Neural progenitor cell (in vitro differentiated cells): ENCODE data around the gene YIPF7. TPM values are rescaled to one million over a fixed set of nuclear protein-coding genes. Genes with fewer than 3 reads are reported as not detected.

ENCODE experiments used
- DNase-seq: peaks from one replicate; pipeline ENCODE4 v3.0.0-alpha.2; 2016; ENCODE audit warnings: low spot score
- H2AFZ ChIP-seq: fragments of 200-600 bp; sonication (generic); replicated peaks from 2 replicates; pipeline ENCODE4 v1.6.1; 2016; ENCODE audit warnings: antibody characterized with exemption
- H3F3A ChIP-seq: fragments of 200-600 bp; sonication (generic); 2 replicates; pipeline ENCODE4 v1.6.1; 2016; ENCODE audit warnings: antibody characterized with exemption, low read depth
- H3K27ac ChIP-seq: fragments of 200-600 bp; sonication (generic); 2 replicates; pipeline ENCODE4 v1.5.1; 2016; ENCODE audit warnings: mild to moderate bottlenecking
- H3K27me3 ChIP-seq: fragments of 200-600 bp; sonication (generic); 2 replicates; pipeline ENCODE4 v1.6.1; 2016; ENCODE audit warnings: mild to moderate bottlenecking, moderate library complexity
- H3K36me3 ChIP-seq: fragments of 200-600 bp; sonication (generic); 2 replicates; pipeline ENCODE4 v1.5.1; 2016
- H3K4me1 ChIP-seq: fragments of 200-600 bp; sonication (generic); 2 replicates; pipeline ENCODE4 v1.6.1; 2016; ENCODE audit warnings: mixed run types
- H3K4me2 ChIP-seq: fragments of 200-600 bp; sonication (generic); 2 replicates; pipeline ENCODE4 v1.6.1; 2016
- H3K4me3 ChIP-seq: fragments of 200-600 bp; sonication (generic); 2 replicates; pipeline ENCODE4 v1.5.1; 2016
- H3K79me2 ChIP-seq: fragments of 200-600 bp; sonication (generic); 2 replicates; pipeline ENCODE4 v1.6.1; 2016; ENCODE audit warnings: low read depth
- H3K9ac ChIP-seq: fragments of 200-600 bp; sonication (generic); 2 replicates; pipeline ENCODE4 v1.6.1; 2016
- H3K9me3 ChIP-seq: fragments of 200-600 bp; sonication (generic); 2 replicates; pipeline ENCODE4 v1.5.1; 2016; ENCODE audit warnings: low read depth
- H4K20me1 ChIP-seq: fragments of 200-600 bp; sonication (generic); 2 replicates; pipeline ENCODE4 v1.6.1; 2016; ENCODE audit warnings: low read depth
- H3K27ac Mint-ChIP-seq: 3 replicates; pipeline ENCODE4 v1.8.0; 2021; ENCODE audit warnings: mixed read lengths
- H3K27me3 Mint-ChIP-seq: 2 replicates; pipeline ENCODE4 v1.8.0; 2022; ENCODE audit warnings: low read depth, mild to moderate bottlenecking, inconsistent platforms, moderate library complexity, mixed read lengths; ENCODE audit not compliant: insufficient read depth
- H3K36me3 Mint-ChIP-seq: 3 replicates; pipeline ENCODE4 v1.8.0; 2021; ENCODE audit warnings: mixed read lengths
- H3K4me1 Mint-ChIP-seq: 3 replicates; pipeline ENCODE4 v1.8.0; 2021; ENCODE audit warnings: mixed read lengths
- H3K4me3 Mint-ChIP-seq: 3 replicates; pipeline ENCODE4 v1.8.0; 2021; ENCODE audit warnings: mild to moderate bottlenecking, moderate library complexity, mixed read lengths
- H3K9me3 Mint-ChIP-seq: 3 replicates; pipeline ENCODE4 v1.8.0; 2020; ENCODE audit warnings: mixed read lengths
- CTCF ChIP-seq: fragments of 200-600 bp; sonication (generic); IDR thresholded peaks from 2 replicates; pipeline ENCODE4 v1.5.1; 2017; ENCODE audit warnings: antibody characterized with exemption, mild to moderate bottlenecking
- EZH2 ChIP-seq: fragments of 200-600 bp; sonication (generic); IDR thresholded peaks from 2 replicates; pipeline ENCODE4 v1.6.1; 2017; ENCODE audit warnings: antibody characterized with exemption, mild to moderate bottlenecking, moderate library complexity
- EZH2phosphoT487 ChIP-seq: fragments of 200-600 bp; sonication (generic); IDR thresholded peaks from 2 replicates; pipeline ENCODE4 v1.6.1; 2017; ENCODE audit warnings: antibody characterized with exemption
- total RNA-seq: library from RNA; depleted of rRNA; stranded (reverse); fragments of >200 nt; gene quantifications from 2 replicates; pipeline ENCODE4 v1.2.3, GENCODE V29; 2015; ENCODE audit warnings: low replicate concordance

Gene YIPF7
- total RNA-seq, 1 donor from 2014 or later = not detected

GRCh38 chr4:44652002-44652401 is 577 bp upstream of the YIPF7 start:
- Histone ChIP-seq H2AFZ (no peak overlapping the region), H3K9ac (no peak overlapping the region), H3K4me1 (peaks cover 19% of the 10 kb centered on the region), H3K36me3 (no peaks in the 10 kb centered on the region), H3K9me3 (no peaks in the 10 kb centered on the region), H3K79me2 (no peaks in the 10 kb centered on the region), H3K4me3 (no peak overlapping the region), H4K20me1 (no peaks in the 10 kb centered on the region), H3K27ac (no peak overlapping the region), H3F3A (no peaks in the 10 kb centered on the region), H3K27me3 (peaks cover 3% of the 10 kb centered on the region), H3K4me2 (no peak overlapping the region)
- Mint-ChIP-seq H3K27ac (no peak overlapping the region), H3K4me3 (no peak overlapping the region), H3K27me3 (no peaks in the 10 kb centered on the region), H3K4me1 (no peaks in the 10 kb centered on the region), H3K9me3 (no peaks in the 10 kb centered on the region), H3K36me3 (no peaks in the 10 kb centered on the region)
- no peak for DNase-seq
- TF ChIP-seq CTCF (no peak), EZH2 (no peak), EZH2phosphoT487 (no peak)

- Mint-ChIP-seq H3K36me3 (no peaks in the 10 kb centered on the region), H3K27me3 (peaks cover 3% of the 10 kb centered on the region), H3K4me3 (no peak overlapping the region), H3K4me1 (no peaks in the 10 kb centered on the region), H3K27ac (no peak overlapping the region), H3K9me3 (peaks cover 21% of the 10 kb centered on the region)
- H2AFZ ChIP-seq = no peak overlapping the region
- peaks cover 19% of the 10 kb centered on the region for H3K4me1 ChIP-seq
- TF ChIP-seq EZH2phosphoT487 (no peak), CTCF (no peak), EZH2 (no peak)
- H4K20me1 ChIP-seq = no peaks in the 10 kb centered on the region
- H3K4me3 ChIP-seq = no peak overlapping the region
- no peak overlapping the region for H3K4me2 ChIP-seq
- H3K79me2 ChIP-seq = no peaks in the 10 kb centered on the region
- no peak for DNase-seq
- H3K27ac ChIP-seq = no peak overlapping the region
- no peaks in the 10 kb centered on the region for H3K27me3 ChIP-seq
- H3K9ac ChIP-seq = no peak overlapping the region
- no peaks in the 10 kb centered on the region for H3K9me3 ChIP-seq
- no peaks in the 10 kb centered on the region for H3F3A ChIP-seq
- H3K36me3 ChIP-seq = no peaks in the 10 kb centered on the region
Measured at GRCh38 chr4:44646151-44646550, 5.3 kb downstream of the YIPF7 start.

GRCh38 chr4:44638091-44638490 is 13.3 kb downstream of the YIPF7 start:
- Histone ChIP-seq H3K9ac (no peak overlapping the region), H4K20me1 (no peaks in the 10 kb centered on the region), H3F3A (no peaks in the 10 kb centered on the region), H3K4me2 (no peak overlapping the region), H3K79me2 (no peaks in the 10 kb centered on the region), H3K27me3 (no peaks in the 10 kb centered on the region), H3K27ac (no peak overlapping the region), H3K9me3 (no peaks in the 10 kb centered on the region), H2AFZ (no peak overlapping the region), H3K4me1 (no peaks in the 10 kb centered on the region), H3K36me3 (no peaks in the 10 kb centered on the region), H3K4me3 (no peak overlapping the region)
- no peaks in the 10 kb centered on the region for H3K36me3 Mint-ChIP-seq
- H3K27ac Mint-ChIP-seq = no peak overlapping the region
- H3K4me3 Mint-ChIP-seq = no peak overlapping the region
- no peaks in the 10 kb centered on the region for H3K27me3 Mint-ChIP-seq
- no peak for DNase-seq
- H3K4me1 Mint-ChIP-seq = no peaks in the 10 kb centered on the region
- peaks cover 5% of the 10 kb centered on the region for H3K9me3 Mint-ChIP-seq
- no peak for TF ChIP-seq EZH2phosphoT487
- TF ChIP-seq CTCF = no peak
- TF ChIP-seq EZH2 = no peak
